IPS-18a (cell line): Measurements from ENCODE around the gene FLNA.

Experiments
- H3K27ac ChIP-seq: one replicate; pipeline ENCODE4 v1.5.1; 2013; ENCODE audit warnings: low read length
- H3K27me3 ChIP-seq: one replicate; pipeline ENCODE4 v1.6.1; 2013; ENCODE audit warnings: mild to moderate bottlenecking, low read length; ENCODE audit not compliant: control insufficient read depth, insufficient read depth
- H3K36me3 ChIP-seq: one replicate; pipeline ENCODE4 v1.6.1; 2013; ENCODE audit warnings: low read depth, low read length; ENCODE audit not compliant: control insufficient read depth
- H3K4me1 ChIP-seq: one replicate; pipeline ENCODE4 v1.6.1; 2013; ENCODE audit warnings: low read depth, low read length; ENCODE audit not compliant: control insufficient read depth
- H3K4me3 ChIP-seq: one replicate; pipeline ENCODE4 v1.5.1; 2013; ENCODE audit warnings: low read length
- H3K9ac ChIP-seq: one replicate; pipeline ENCODE4 v1.6.1; 2013; ENCODE audit warnings: mild to moderate bottlenecking, low read length, moderate library complexity
- H3K9me3 ChIP-seq: one replicate; pipeline ENCODE4 v1.6.1; 2013; ENCODE audit warnings: low read depth, low read length; ENCODE audit not compliant: control insufficient read depth

FLNA gene

GRCh38 chrX:154374313-154375155 lies at the start of gene FLNA:
TSS of gene FLNA (minus strand) at chrX:154374634. CDS start at chrX:154371245, 3,389 bp downstream.
- H3K4me3 ChIP-seq = peak within 1 kb of the TSS; percentile 32
- no peak within 1 kb of the TSS for H3K27ac ChIP-seq
- no peaks in the 10 kb centered on the region for H3K36me3 ChIP-seq
- H3K27me3 ChIP-seq = peaks cover 11% of the 10 kb centered on the region
- H3K4me1 ChIP-seq = peaks cover 7% of the 10 kb centered on the region
- H3K9ac ChIP-seq = no peak within 1 kb of the TSS
- H3K9me3 ChIP-seq = no peaks in the 10 kb centered on the region

DNA sequence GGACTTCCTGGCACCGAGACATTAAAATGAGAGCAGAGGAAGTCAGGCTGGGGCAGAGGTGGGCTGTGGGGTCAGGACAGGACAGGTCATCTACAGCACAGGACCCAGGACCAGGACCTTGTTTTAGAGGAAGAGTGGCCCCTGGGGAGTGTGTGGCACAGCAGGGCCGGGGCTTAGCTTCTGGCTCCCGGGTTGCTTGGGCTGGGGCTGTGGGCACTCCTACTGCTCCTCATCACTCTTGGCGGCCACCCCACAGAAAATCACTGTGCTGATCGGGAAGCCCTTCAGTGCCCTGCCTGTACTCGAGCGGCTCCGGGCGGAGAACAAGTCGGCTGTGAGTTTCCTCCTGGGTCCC lies 45.9 kb upstream of the FLNA start:
- Histone ChIP-seq H3K36me3 (no peaks in the 10 kb centered on the region), H3K27me3 (no peaks in the 10 kb centered on the region), H3K27ac (no peak overlapping the region), H3K9ac (no peak overlapping the region), H3K4me1 (no peaks in the 10 kb centered on the region), H3K4me3 (no peak overlapping the region), H3K9me3 (peaks cover 8% of the 10 kb centered on the region)

DNA sequence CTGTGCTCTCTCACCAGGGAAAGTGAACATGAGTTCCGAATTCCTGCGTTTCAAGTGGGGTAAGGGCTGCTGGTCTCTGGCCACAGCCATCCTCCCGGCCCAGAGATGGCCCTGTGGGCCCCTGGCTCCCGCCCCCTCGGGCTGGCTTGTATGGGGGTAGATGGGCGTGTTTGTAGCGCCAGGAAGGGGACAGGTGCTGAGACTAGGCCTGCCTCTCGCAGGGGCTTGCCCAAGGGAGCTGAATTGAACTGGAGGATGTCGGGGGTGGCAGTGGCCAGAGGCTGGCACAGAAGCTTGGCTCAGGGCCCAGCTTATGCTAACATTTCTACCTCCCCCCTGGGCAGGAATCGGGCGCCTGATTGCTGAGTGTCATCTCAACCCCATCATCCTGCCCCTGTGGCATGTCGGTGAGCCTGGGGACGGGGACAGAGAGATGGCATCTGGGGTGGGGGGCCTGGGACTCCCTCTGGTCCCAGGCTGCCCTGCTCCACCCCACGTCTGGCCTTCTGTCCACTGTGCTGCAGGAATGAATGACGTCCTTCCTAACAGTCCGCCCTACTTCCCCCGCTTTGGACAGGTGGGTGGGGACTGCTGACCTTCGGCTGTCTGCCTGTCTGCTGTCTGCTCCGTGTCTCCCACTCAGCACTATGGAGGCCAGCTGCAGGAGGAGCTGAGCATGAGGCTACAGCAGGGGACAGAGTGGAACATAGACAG lies 45.4 kb upstream of the FLNA start:
- Histone ChIP-seq H3K36me3 (no peaks in the 10 kb centered on the region), H3K27ac (no peak overlapping the region), H3K27me3 (no peaks in the 10 kb centered on the region), H3K4me1 (no peaks in the 10 kb centered on the region), H3K9ac (no peak overlapping the region), H3K4me3 (no peak overlapping the region), H3K9me3 (peaks cover 11% of the 10 kb centered on the region)

DNA sequence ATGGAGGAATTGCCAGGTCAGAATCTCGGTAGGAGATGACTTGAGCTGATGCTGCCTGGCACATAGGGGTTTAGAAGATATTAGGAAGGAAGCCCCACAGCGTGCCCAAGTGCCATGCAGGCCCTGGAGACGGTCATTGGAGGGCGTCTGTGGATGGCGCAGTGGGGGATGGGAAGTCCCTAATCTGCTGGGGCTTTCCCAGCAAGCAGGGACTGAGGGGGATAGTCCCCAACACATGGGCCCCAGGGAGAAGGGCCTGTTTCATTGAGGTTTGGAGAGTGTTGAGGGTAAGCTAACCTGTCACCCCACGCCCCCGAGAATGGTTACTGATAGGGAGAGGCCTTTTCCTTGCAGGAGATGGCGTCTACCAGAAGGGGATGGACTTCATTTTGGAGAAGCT lies 44.8 kb upstream of the FLNA start:
- no peak overlapping the region for H3K9ac ChIP-seq
- no peak overlapping the region for H3K27ac ChIP-seq
- H3K4me1 ChIP-seq = no peaks in the 10 kb centered on the region
- no peaks in the 10 kb centered on the region for H3K27me3 ChIP-seq
- no peak overlapping the region for H3K4me3 ChIP-seq
- H3K36me3 ChIP-seq = no peaks in the 10 kb centered on the region
- H3K9me3 ChIP-seq = peaks cover 11% of the 10 kb centered on the region

DNA sequence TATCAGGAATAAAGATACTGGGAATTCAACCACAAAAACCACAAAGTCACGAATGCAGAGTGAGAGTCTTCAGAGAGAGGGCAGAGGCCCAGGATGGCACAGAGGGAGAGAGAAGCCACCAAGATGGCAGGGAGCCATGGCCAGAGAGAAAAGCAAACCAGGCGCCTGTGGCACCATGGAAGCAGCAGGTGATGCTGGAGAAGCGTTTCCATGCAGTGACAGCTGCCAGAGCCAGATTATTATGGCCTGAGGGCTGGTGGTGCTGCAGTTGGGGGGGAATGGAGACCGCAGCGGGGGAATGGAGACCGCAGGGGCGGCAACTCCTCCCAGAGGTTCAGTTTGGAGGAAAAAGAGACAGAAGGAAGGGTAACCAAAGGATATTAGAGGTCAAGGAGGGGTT lies 42.7 kb upstream of the FLNA start:
- H3K9ac ChIP-seq = no peak overlapping the region

DNA sequence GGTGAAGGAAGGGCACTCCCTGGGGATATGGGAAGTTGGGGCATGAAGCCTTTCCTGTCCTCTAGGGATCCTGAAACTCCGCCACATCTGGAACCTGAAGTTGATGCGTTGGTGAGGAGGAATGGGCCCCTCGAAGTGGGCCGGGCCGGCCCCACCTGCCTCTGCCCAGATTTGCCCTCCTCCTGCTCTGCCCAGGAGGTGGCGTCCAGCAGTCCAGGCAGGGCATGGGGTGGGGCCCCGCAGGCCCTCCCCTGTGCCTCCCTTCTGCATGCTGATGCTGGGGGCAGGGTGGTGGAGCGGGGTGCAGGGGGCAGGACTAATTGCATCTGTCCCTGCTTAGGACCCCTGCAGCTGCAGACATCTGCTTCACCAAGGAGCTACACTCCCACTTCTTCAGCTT lies 38.7 kb upstream of the FLNA start:
- H3K27ac ChIP-seq = no peak overlapping the region
- no peak overlapping the region for H3K4me3 ChIP-seq
- no peaks in the 10 kb centered on the region for H3K36me3 ChIP-seq
- peaks cover 3% of the 10 kb centered on the region for H3K9me3 ChIP-seq
- H3K27me3 ChIP-seq = no peaks in the 10 kb centered on the region
- H3K4me1 ChIP-seq = no peaks in the 10 kb centered on the region
- H3K9ac ChIP-seq = no peak overlapping the region

More for the DNA sequence above, 42.7 kb upstream of the FLNA start:
- no peaks in the 10 kb centered on the region for H3K36me3 ChIP-seq
- peaks cover 11% of the 10 kb centered on the region for H3K9me3 ChIP-seq
- H3K4me1 ChIP-seq = no peaks in the 10 kb centered on the region
- H3K27ac ChIP-seq = no peak overlapping the region
- H3K27me3 ChIP-seq = no peaks in the 10 kb centered on the region
- no peak overlapping the region for H3K4me3 ChIP-seq

GRCh38 chrX:154412468-154412867 lies 38.0 kb upstream of the FLNA start:
- no peaks in the 10 kb centered on the region for H3K4me1 ChIP-seq
- H3K27ac ChIP-seq = no peak overlapping the region
- H3K36me3 ChIP-seq = no peaks in the 10 kb centered on the region
- no peaks in the 10 kb centered on the region for H3K27me3 ChIP-seq
- peak overlapping the region; percentile 63 for H3K4me3 ChIP-seq
- peaks cover 3% of the 10 kb centered on the region for H3K9me3 ChIP-seq
- H3K9ac ChIP-seq = no peak overlapping the region

GRCh38 chrX:154411981-154412340 lies 37.5 kb upstream of the FLNA start:
- Histone ChIP-seq H3K36me3 (no peaks in the 10 kb centered on the region), H3K27ac (no peak overlapping the region), H3K9me3 (peaks cover 3% of the 10 kb centered on the region), H3K4me3 (peak overlapping the region; percentile 63), H3K9ac (peak overlapping the region; percentile 59), H3K4me1 (no peaks in the 10 kb centered on the region), H3K27me3 (no peaks in the 10 kb centered on the region)

DNA sequence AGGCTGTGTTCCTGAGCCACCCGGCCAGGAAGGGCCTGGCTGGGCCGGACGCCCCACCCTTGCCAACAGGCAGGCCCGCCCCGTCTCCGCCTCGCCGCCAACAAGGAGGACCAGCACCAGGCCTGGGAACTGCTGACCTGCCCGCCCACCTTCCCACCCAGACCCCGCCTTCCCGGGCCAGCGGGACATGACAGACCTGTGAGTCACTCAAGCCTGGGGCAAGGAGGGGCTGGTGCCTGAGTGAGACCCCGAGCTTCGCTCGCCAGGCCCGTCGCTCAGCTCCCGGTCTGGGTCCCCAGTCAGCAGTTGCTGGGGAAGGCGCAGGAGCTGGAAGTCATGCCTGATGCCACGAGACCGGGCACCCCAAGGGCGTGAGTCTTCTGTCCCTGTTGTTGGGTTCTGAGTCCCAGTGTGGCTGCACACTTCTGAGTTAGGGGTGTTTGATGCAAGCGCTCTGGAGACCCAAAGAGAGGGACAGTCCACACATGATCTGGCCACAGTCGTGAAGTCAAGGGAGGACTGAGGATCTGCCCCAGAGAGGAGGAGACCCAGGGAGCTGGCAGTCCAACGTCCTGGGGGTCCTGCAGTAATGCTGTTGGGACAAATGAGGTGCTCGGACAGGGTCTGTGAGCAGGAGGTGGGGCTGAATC lies 34.9 kb upstream of the FLNA start, which contains the start of gene DNASE1L1:
Gene DNASE1L1, minus strand, starts transcription at position 33 of the 650 bp plus-strand sequence. CDS start 3,686 bp downstream, outside the sequence.
- Histone ChIP-seq H3K4me3 (peak within 1 kb of the TSS; percentile 33), H3K9me3 (no peaks in the 10 kb centered on the region), H3K27me3 (no peaks in the 10 kb centered on the region), H3K4me1 (no peaks in the 10 kb centered on the region), H3K27ac (no peak within 1 kb of the TSS), H3K36me3 (no peaks in the 10 kb centered on the region), H3K9ac (no peak within 1 kb of the TSS)

- no peaks in the 10 kb centered on the region for H3K27me3 ChIP-seq
- no peaks in the 10 kb centered on the region for H3K4me1 ChIP-seq
- no peaks in the 10 kb centered on the region for H3K9me3 ChIP-seq
- H3K36me3 ChIP-seq = no peaks in the 10 kb centered on the region
- no peak overlapping the region for H3K4me3 ChIP-seq
- H3K27ac ChIP-seq = no peak overlapping the region
- no peak overlapping the region for H3K9ac ChIP-seq
Observed at GRCh38 chrX:154408659-154409221, 34.3 kb upstream of the FLNA start.

DNA sequence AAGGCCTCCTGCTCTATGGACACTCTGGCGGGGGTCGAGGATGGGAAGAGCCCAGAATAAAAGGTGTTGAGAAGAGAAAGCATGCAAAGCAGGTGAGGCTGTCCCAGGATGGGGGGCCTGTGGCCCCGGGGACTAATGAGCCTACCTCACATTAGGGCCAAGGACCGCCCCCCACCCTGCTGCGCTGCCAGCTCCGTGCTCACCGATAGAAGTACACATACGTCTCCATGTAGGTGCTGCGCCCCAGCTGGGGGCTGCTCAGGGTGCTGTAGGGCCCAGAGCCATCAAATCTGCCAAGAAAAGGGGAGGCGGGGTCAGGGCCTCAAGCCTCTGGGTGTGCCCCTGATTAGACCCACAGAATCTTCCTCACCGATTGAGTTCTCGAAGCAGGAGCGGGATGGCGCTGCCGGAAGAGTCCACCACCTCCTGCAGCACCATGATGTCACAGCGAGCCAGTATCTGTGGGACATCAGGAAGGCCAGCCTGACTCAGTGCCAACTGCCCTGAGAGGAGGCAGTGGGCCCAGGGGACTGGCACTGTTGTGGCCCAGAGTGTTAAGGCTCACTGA lies 30.3 kb upstream of the FLNA start:
- H3K36me3 ChIP-seq = peaks cover 13% of the 10 kb centered on the region
- no peak overlapping the region for H3K9ac ChIP-seq
- no peak overlapping the region for H3K27ac ChIP-seq
- H3K9me3 ChIP-seq = no peaks in the 10 kb centered on the region
- H3K4me1 ChIP-seq = no peaks in the 10 kb centered on the region
- H3K27me3 ChIP-seq = no peaks in the 10 kb centered on the region
- H3K4me3 ChIP-seq = no peak overlapping the region
